Fibroblast of lung (primary cell): ENCODE data around the gene ERCC6L.

Experiments used
- CTCF ChIP-seq, 2 donors: IDR thresholded peaks in 1 of 2; conservative IDR thresholded peaks in 1 of 2; 1 replicate in 1 of 2; 2 replicates in 1 of 2; pipeline ENCODE4 v1.5.1; 2011 to 2012; ENCODE audit warnings: low read length in 2 of 2, control low read depth in 1 of 2, inconsistent platforms in 1 of 2, low read depth in 1 of 2, mild to moderate bottlenecking in 1 of 2
- EZH2 ChIP-seq: IDR thresholded peaks from 2 replicates; pipeline ENCODE4 v1.5.1; 2012; ENCODE audit warnings: low read length, control low read depth, mild to moderate bottlenecking; ENCODE audit errors: missing control alignments

DNA sequence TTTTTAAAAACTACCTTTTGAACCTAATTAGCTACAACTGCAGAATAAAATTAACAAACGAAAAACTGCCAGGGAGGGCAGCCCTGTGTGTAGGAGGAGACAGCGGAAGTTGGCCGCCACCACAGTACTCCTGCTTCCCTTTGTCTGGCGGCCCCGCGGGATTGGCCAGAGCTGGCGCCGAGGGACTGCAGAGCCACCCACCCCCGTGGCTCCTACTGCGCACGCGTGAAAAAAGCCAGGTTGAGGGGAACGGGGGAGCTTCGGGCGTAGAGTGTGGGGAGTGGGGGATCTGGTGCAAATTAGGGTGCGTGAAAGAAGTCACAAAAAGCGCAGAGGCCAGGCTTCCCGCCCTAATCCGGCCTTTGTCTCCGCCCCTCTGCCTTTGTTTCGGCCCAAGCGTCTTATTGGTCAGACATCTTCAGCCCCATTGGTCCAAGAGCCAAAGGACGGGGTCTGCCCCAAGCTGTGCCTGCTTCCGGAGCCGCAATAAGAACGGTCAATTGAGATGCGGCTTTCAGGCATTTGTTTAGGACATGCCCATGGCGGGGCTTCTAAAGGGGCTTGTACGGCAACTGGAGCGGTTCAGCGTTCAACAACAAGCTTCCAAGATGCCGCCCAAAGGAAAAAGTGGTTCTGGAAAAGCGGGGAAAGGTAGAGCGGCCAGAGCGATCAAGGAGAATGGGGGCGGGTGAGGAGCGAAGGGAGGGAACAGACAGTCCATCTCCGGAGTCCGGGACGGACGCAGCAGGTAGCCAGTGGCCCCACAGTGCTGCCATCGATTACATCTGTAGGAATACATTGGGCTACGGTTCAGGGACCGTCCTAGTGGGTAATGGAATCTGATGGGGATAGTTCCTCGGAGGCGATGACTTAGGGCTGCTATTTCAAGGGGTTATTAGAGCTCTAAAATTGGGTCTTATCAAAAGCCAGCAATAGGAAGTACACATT, 57.4 kb downstream of the ERCC6L start, which contains the start of gene PIN4:
- TF ChIP-seq EZH2 (no peak), CTCF (conservative IDR thresholded peaks at IDR 0.05 in 1 of 2, IDR thresholded peaks at IDR 0.05 in 1 of 2; ENCODE audit: low read depth in 1 of 2, low read length in 2 of 2) (no peak)
